Inflammatory macrophage treated with lipopolysaccharide for 4 hours (primary cell): Measurements from ENCODE around the gene YARS2.
"Not testable (repeated sequence)": the region's sequence is repeated elsewhere in the genome, so short reads cannot be mapped to it uniquely, and the experiment has no call there.

Experiments used
- DNase-seq: peaks from one replicate; pipeline ENCODE4 v3.0.0-alpha.2; 2020

Gene YARS2

GRCh38 chr12:32742133-32742532, 13.6 kb downstream of the YARS2 start:
- DNase-seq = no peak

- DNase-seq = no peak
Observed at GRCh38 chr12:32739279-32739678, 16.4 kb downstream of the YARS2 start.

GRCh38 chr12:32737715-32738114, 18.0 kb downstream of the YARS2 start:
- DNase-seq = no peak

- DNase-seq = no peak
Observed at GRCh38 chr12:32736445-32736844, 19.3 kb downstream of the YARS2 start.

GRCh38 chr12:32734952-32735351, 20.7 kb downstream of the YARS2 start:
- DNase-seq = no peak

GRCh38 chr12:32727237-32727636, 28.5 kb downstream of the YARS2 start:
- no peak for DNase-seq

GRCh38 chr12:32726286-32726685, 29.4 kb downstream of the YARS2 start:
- no peak for DNase-seq

GRCh38 chr12:32725308-32725707, 30.4 kb downstream of the YARS2 start:
- DNase-seq = not testable (repeated sequence)

- DNase-seq = no peak
Observed at GRCh38 chr12:32718926-32719325, 36.8 kb downstream of the YARS2 start.

GRCh38 chr12:32714772-32715171, 40.9 kb downstream of the YARS2 start:
- DNase-seq = no peak

- no peak for DNase-seq
Observed at GRCh38 chr12:32708926-32709325, 46.8 kb downstream of the YARS2 start.

GRCh38 chr12:32706335-32707024, 49.2 kb downstream of the YARS2 start:
- no peak for DNase-seq

GRCh38 chr12:32705783-32706182, 49.9 kb downstream of the YARS2 start:
- no peak for DNase-seq

GRCh38 chr12:32702946-32703345, 52.8 kb downstream of the YARS2 start:
- no peak for DNase-seq

- DNase-seq = no peak
Observed at GRCh38 chr12:32702473-32702872, 53.2 kb downstream of the YARS2 start.

- DNase-seq = not testable (repeated sequence)
Observed at GRCh38 chr12:32699437-32699836, 56.3 kb downstream of the YARS2 start.

GRCh38 chr12:32698285-32698684, 57.4 kb downstream of the YARS2 start:
- DNase-seq = no peak

GRCh38 chr12:32697445-32697844, 58.3 kb downstream of the YARS2 start:
- DNase-seq = no peak
